SH-SY5Y (cell line): ENCODE measurements around the gene ALDH1A3.

ENCODE experiments used
- GATA2 ChIP-seq: IDR thresholded peaks from 2 replicates; pipeline ENCODE4 v1.6.1; 2011; ENCODE audit warnings: mild to moderate bottlenecking, low read depth, low read length
- GATA3 ChIP-seq: IDR thresholded peaks from 2 replicates; pipeline ENCODE4 v1.6.1; 2011; ENCODE audit warnings: low read depth, mild to moderate bottlenecking, low read length, moderate library complexity

GRCh38 chr15:100923902-100924301 is 44.3 kb downstream of the ALDH1A3 start:
- no peak for TF ChIP-seq GATA2
- no peak for TF ChIP-seq GATA3
